Small intestine (tissue), 7 donors: ENCODE measurements around the gene USH2A. TPM values are rescaled to one million over a fixed set of nuclear protein-coding genes. Genes with fewer than 3 reads are reported as not detected.

Experiments used
- DNase-seq, 2 donors: peaks; one replicate each; pipeline versions ENCODE4 v3.0.0 to v3.0.0-alpha.2; 2013
- FAIRE-seq: peaks from 2 replicates; lab custom pipeline; 2012; peaks lifted over from hg19 to GRCh38; lab: Jason Lieb, UNC
- H3K27ac ChIP-seq, 3 donors: one replicate each; pipeline ENCODE4 v1.5.1; 2013; ENCODE audit warnings: low read length in 2 of 3, mild to moderate bottlenecking in 2 of 3, control low read depth in 1 of 3, inconsistent platforms in 1 of 3, low read depth in 1 of 3, moderate library complexity in 1 of 3
- H3K27me3 ChIP-seq, 3 donors: one replicate each; pipeline ENCODE4 v1.6.1; 2013; ENCODE audit warnings: low read length in 3 of 3, inconsistent platforms in 1 of 3; ENCODE audit not compliant: control insufficient read depth in 3 of 3, insufficient read depth in 3 of 3
- H3K36me3 ChIP-seq, 3 donors: one replicate each; pipeline ENCODE4 v1.6.1; 2013; ENCODE audit warnings: low read length in 3 of 3, inconsistent platforms in 1 of 3, low read depth in 1 of 3, mild to moderate bottlenecking in 1 of 3, moderate library complexity in 1 of 3; ENCODE audit not compliant: control insufficient read depth in 3 of 3, insufficient read depth in 2 of 3
- H3K4me1 ChIP-seq, 3 donors: one replicate each; pipeline ENCODE4 v1.6.1; 2013; ENCODE audit warnings: low read length in 2 of 3, inconsistent platforms in 1 of 3, low read depth in 1 of 3, mild to moderate bottlenecking in 1 of 3, moderate library complexity in 1 of 3; ENCODE audit not compliant: control insufficient read depth in 3 of 3, insufficient read depth in 2 of 3
- H3K4me3 ChIP-seq, 3 donors: one replicate each; pipeline ENCODE4 v1.5.1; 2013; ENCODE audit warnings: low read length in 3 of 3, control low read depth in 1 of 3, inconsistent platforms in 1 of 3, low read depth in 1 of 3, mild to moderate bottlenecking in 1 of 3, moderate library complexity in 1 of 3
- H3K9me3 ChIP-seq, 2 donors: one replicate each; pipeline ENCODE4 v1.6.1; 2013; ENCODE audit warnings: low read depth in 1 of 2, low read length in 1 of 2; ENCODE audit not compliant: control insufficient read depth in 2 of 2, insufficient read depth in 1 of 2
- WGBS, 3 donors: extraction: QIAGEN DNeasy Blood & Tissue Kit; methylation state at CpG; one replicate each; pipeline ENCODE4 v1.1.7; 2013; 5-methylcytosine and 5-hydroxymethylcytosine counted together
- polyA plus RNA-seq, 4 donors: library from polyadenylated mRNA; stranded (reverse) in 3 of 4; unstranded in 1 of 4; fragments of 200-250 nt in 3 of 4; fragments of 120-200 nt in 1 of 4; gene quantifications; one replicate each; pipeline versions ENCODE4 v1.2.1 to v1.2.3, GENCODE V29; 2013
- donor health status: healthy with polysubstance abuse.
- donor health status: control.
- donor health status: control.
- donor health status: Bipolar disorder and iron deficiency.
- donor health status: healthy.

USH2A gene
- polyA plus RNA-seq, 4 donors = under 0.01 to 0.07 TPM; not detected in 2

DNA sequence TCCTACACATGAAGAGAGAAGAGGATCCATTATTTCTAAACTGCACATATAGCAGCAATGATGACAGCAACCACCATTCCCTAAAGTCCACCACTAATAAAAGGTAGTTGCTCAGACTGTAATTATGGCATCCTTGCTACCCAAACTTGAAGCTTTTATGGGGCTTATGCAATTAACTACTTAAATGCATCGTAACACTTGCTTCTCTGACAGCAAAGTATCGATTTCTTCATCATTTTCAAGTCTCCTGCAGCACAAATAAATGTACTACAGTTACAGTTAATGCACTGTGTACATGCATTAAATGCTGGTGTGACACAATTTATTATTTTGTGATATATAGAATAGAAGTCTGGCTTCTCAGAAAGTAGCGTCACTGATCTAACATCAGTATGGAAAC is 241.7 kb downstream of the USH2A start:
- FAIRE-seq = no peak
- H3K27me3 ChIP-seq = no peaks in the 10 kb centered on the region
- H3K4me1 ChIP-seq = no peaks in the 10 kb centered on the region
- no peak overlapping the region for H3K27ac ChIP-seq
- no peaks in the 10 kb centered on the region for H3K36me3 ChIP-seq
- H3K9me3 ChIP-seq = no peaks in the 10 kb centered on the region
- no peak overlapping the region for H3K4me3 ChIP-seq
- no peak for DNase-seq
- 67 to 79% (median 77%) methylated on average over 3 of the region's 3 CpGs for WGBS, 3 donors

- H3K9me3 ChIP-seq = no peaks in the 10 kb centered on the region
- FAIRE-seq = no peak
- no peak overlapping the region for H3K27ac ChIP-seq
- no peak for DNase-seq
- no peak overlapping the region for H3K4me3 ChIP-seq
- H3K36me3 ChIP-seq = no peaks in the 10 kb centered on the region
- no peaks in the 10 kb centered on the region for H3K27me3 ChIP-seq
- H3K4me1 ChIP-seq = no peaks in the 10 kb centered on the region
Observed at GRCh38 chr1:216178281-216178680, 245.0 kb downstream of the USH2A start.

DNA sequence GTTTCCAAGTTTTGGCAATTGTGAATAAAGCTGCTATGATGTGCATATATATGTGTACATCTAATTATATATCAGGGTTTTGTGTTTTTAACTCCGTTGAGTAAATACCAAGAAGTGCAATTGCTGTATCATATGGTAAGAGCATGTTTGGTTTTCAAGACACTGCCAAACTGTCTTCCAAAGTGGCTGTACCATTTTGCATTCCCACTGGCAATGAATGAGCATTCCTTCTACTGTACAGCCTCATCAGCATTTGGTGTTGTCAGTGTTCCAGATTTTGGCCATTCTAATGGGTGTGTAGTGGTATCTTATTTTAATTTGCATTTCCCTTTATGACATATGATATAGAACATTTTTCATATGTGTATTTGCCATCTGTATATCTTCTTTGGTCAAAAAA is 246.3 kb downstream of the USH2A start:
- Histone ChIP-seq H3K9me3 (no peaks in the 10 kb centered on the region), H3K27me3 (no peaks in the 10 kb centered on the region), H3K4me3 (no peak overlapping the region), H3K4me1 (no peaks in the 10 kb centered on the region), H3K27ac (no peak overlapping the region), H3K36me3 (no peaks in the 10 kb centered on the region)
- 55 to 79% (median 76%) methylated on average over 1 of the region's 1 CpG for WGBS, 3 donors
- DNase-seq (no peak), FAIRE-seq (no peak)

DNA sequence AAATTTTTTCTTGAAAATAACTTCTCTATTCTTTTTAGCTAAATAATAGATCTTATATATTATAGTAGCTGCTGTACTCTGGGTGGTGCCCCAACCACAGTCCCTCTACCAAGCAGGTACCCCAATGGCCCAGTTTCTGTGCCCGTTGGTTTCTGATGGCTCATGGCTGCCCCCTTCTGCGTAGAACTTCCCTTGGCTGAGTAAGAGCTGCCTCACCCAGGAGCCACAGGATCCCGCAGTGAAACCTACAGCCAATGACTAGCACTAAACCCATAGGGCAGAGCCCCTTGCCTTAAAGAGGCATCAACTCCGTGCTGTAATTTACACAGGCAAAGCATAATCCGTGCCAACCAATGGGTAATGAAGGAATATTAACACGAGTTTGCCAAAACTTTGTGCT is 247.5 kb downstream of the USH2A start:
- Histone ChIP-seq H3K4me3 (no peak overlapping the region), H3K27ac (no peak overlapping the region), H3K9me3 (no peaks in the 10 kb centered on the region), H3K36me3 (no peaks in the 10 kb centered on the region), H3K27me3 (no peaks in the 10 kb centered on the region), H3K4me1 (no peaks in the 10 kb centered on the region)
- 48 to 52% (median 52%) methylated on average over 6 of the region's 6 CpGs for WGBS, 3 donors
- DNase-seq = no peak
- FAIRE-seq = no peak

DNA sequence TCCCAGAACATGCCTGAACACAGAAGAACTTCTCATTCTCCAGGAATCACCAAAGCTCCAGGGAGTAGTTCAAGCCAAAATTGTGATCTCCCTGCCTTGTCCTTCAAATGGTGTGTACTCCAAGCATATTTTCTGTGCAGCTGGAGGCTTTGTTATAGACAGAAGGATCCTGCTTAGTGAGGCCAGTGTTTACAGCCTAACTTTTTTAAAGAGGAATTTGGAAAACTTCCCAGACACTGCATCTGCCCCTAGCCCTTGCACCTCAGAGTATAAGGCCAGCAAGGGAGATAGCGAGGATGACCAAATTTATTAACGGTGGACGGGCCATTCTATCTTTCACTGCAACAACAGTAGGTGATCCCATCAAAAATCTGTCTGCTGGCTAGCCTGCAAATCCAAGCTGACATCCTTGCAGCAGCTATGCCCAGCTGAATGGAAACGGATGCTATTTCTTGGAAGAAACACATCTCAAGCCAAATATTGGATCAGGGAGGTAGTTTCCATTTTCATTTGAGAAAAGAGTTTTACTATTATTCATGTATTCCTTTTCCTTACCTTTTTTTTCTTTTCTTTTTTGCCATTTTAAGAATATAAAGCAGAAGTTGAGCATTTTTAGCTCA is 249.8 kb downstream of the USH2A start:
- 64 to 83% (median 72%) methylated on average over 4 of the region's 4 CpGs for WGBS, 3 donors
- H3K9me3 ChIP-seq = no peaks in the 10 kb centered on the region
- no peaks in the 10 kb centered on the region for H3K27me3 ChIP-seq
- no peak overlapping the region for H3K27ac ChIP-seq
- H3K36me3 ChIP-seq = no peaks in the 10 kb centered on the region
- H3K4me1 ChIP-seq = no peaks in the 10 kb centered on the region
- DNase-seq (no peak), FAIRE-seq (no peak)
- no peak overlapping the region for H3K4me3 ChIP-seq

GRCh38 chr1:216169351-216169750 is 253.9 kb downstream of the USH2A start:
- FAIRE-seq (no peak), DNase-seq (no peak)
- Histone ChIP-seq H3K27me3 (no peaks in the 10 kb centered on the region), H3K36me3 (no peaks in the 10 kb centered on the region), H3K4me1 (no peaks in the 10 kb centered on the region), H3K9me3 (no peaks in the 10 kb centered on the region), H3K27ac (no peak overlapping the region), H3K4me3 (no peak overlapping the region)
- 62 to 80% (median 70%) methylated on average over 1 of the region's 1 CpG for WGBS, 3 donors

- no peaks in the 10 kb centered on the region for H3K4me1 ChIP-seq
- FAIRE-seq (no peak), DNase-seq (no peak)
- no peaks in the 10 kb centered on the region for H3K27me3 ChIP-seq
- H3K9me3 ChIP-seq = no peaks in the 10 kb centered on the region
- H3K27ac ChIP-seq = no peak overlapping the region
- no peaks in the 10 kb centered on the region for H3K36me3 ChIP-seq
- no peak overlapping the region for H3K4me3 ChIP-seq
- WGBS, 3 donors = 74 to 87% (median 80%) methylated on average over 3 of the region's 3 CpGs
Observed at GRCh38 chr1:216168546-216168945, 254.7 kb downstream of the USH2A start.

DNA sequence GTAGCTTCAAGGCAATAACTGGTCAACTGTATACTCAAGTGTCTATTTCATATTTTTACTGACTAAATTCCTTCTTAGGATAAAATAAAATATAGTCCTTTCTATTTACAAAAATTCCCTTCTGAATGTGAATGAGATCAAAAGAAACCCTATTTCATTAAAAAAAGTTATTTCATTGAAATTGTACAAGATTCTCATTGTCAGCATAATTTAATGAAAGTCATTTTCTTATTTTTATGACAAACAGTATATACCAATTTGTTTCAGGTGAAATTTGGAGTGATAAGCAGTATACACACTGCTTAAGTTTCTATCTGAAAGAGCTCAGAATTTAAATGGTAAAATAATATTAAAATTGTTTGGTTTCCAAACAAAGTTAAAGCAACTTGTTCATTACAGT is 269.2 kb downstream of the USH2A start:
- no peaks in the 10 kb centered on the region for H3K36me3 ChIP-seq
- H3K4me1 ChIP-seq = no peaks in the 10 kb centered on the region
- no peak overlapping the region for H3K27ac ChIP-seq
- H3K27me3 ChIP-seq = no peaks in the 10 kb centered on the region
- no peak for FAIRE-seq
- DNase-seq = no peak
- H3K4me3 ChIP-seq = no peak overlapping the region
- H3K9me3 ChIP-seq = peaks cover 0 to 9% of the 10 kb centered on the region in 2 donors

DNA sequence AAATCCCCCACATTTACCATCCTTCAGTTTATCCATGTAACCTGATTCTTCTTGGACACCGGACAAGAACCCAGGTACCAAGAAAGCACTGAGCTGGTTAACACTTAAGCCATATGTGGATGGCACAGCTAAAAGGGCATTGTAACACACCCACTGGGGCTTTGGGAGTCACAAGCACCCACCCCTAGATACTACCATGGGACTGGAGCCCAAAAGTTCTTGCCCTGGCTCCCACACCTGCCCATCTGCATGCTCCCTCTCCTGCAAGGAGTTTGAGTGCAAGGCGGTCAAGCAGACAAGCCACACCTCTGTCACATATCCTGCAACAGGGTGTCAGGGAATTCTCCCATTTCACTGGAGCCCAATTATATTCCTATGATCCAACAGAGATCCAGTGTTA is 270.1 kb downstream of the USH2A start:
- 84 to 94% (median 93%) methylated on average over 2 of the region's 2 CpGs for WGBS, 3 donors
- no peak for FAIRE-seq
- no peak overlapping the region for H3K4me3 ChIP-seq
- H3K27ac ChIP-seq = no peak overlapping the region
- no peaks in the 10 kb centered on the region for H3K27me3 ChIP-seq
- DNase-seq = no peak
- H3K36me3 ChIP-seq = no peaks in the 10 kb centered on the region
- peaks cover 0 to 9% of the 10 kb centered on the region in 2 donors for H3K9me3 ChIP-seq
- no peaks in the 10 kb centered on the region for H3K4me1 ChIP-seq
